OCI-LY7 (cell line): Measurements from ENCODE around the gene TPST1.

Experiments
- CTCF ChIP-seq: fragments of 200-600 bp; sonication (generic); conservative IDR thresholded peaks from 2 replicates; pipeline ENCODE4 v1.5.1; 2014; ENCODE audit warnings: mild to moderate bottlenecking, antibody characterized with exemption, low read length, moderate library complexity, mixed read lengths
- EZH2phosphoT487 ChIP-seq: fragments of 200-600 bp; sonication (generic); IDR thresholded peaks from 2 replicates; pipeline ENCODE4 v1.6.1; 2018; ENCODE audit warnings: low read depth, borderline replicate concordance, mild to moderate bottlenecking, mixed run types, antibody characterized with exemption, low read length, moderate library complexity, mixed read lengths

GRCh38 chr7:66331883-66332282 is 126.7 kb downstream of the TPST1 start:
- no peak for TF ChIP-seq EZH2phosphoT487
- no peak for TF ChIP-seq CTCF
